Prostate gland (tissue), 2 donors: ENCODE results near the gene LRCH3.

Experiments
- POLR2A ChIP-seq: fragments of 450-650 bp; IDR thresholded peaks from one replicate; pipeline ENCODE4 v1.6.1; 2016; ENCODE audit warnings: antibody characterized with exemption, mild to moderate bottlenecking
- TF ChIP-seq, protein P1 (sequence below), 4 experiments: fragments of 200-600 bp in 2 of 4; fragments of 450-650 bp in 2 of 4; sonication (generic) in 2 of 4; IDR thresholded peaks; 1 replicate in 3 of 4; 2 replicates in 1 of 4; pipeline ENCODE4 v1.5.1; 2016 to 2019; ENCODE audit warnings: antibody characterized with exemption in 4 of 4, mild to moderate bottlenecking in 2 of 4, moderate library complexity in 2 of 4

DNA sequence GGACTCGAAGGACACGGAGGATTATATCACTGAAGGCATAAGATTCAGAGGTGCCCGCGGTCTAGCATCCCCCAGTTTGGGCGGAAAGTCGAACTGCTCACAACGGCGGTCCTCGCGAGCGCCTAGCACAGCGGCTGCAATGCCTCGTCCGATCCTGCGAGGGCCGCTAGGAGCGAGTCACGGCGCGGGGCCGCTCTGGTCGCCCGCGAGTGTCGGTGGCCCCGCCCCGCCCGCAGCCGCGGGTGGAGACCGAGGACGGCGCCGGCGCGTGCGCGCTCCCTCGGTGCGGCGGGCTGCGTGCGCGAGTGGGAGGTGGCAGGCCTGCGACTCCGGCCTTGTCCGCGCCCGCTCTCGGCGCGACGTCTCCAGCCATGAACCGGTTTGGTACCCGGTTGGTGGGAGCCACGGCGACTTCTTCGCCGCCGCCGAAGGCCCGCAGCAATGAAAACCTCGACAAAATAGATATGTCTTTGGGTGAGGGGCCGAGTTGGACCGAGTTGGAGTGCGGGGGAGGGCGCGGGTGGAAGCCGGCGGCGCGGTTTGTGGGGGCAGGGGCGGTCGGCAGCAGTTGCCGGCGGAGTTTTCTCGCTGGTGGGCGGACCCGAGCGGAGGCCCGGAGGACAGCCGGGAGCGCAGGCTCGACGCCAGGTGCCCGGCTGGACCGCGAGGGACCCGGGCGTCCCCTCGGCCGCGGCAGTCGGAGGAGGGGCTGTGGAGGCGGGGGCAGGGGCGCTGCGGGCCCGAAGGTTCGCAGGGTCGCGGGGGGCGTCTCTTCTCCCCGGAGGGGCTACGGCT is 41.3 kb upstream of the LRCH3 start, which contains the start of gene FYTTD1:
- TF ChIP-seq, protein P1, sequence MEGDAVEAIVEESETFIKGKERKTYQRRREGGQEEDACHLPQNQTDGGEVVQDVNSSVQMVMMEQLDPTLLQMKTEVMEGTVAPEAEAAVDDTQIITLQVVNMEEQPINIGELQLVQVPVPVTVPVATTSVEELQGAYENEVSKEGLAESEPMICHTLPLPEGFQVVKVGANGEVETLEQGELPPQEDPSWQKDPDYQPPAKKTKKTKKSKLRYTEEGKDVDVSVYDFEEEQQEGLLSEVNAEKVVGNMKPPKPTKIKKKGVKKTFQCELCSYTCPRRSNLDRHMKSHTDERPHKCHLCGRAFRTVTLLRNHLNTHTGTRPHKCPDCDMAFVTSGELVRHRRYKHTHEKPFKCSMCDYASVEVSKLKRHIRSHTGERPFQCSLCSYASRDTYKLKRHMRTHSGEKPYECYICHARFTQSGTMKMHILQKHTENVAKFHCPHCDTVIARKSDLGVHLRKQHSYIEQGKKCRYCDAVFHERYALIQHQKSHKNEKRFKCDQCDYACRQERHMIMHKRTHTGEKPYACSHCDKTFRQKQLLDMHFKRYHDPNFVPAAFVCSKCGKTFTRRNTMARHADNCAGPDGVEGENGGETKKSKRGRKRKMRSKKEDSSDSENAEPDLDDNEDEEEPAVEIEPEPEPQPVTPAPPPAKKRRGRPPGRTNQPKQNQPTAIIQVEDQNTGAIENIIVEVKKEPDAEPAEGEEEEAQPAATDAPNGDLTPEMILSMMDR (IDR thresholded peaks at IDR 0.05), result peak; percentile 14 to 64 (median 44)
- TF ChIP-seq POLR2A, result peak; percentile 65
